C4-2B (cell line): ENCODE data around the gene KRT25.

Source experiments
- ZFX ChIP-seq: fragments of 450-650 bp; IDR thresholded peaks from 2 replicates; pipeline ENCODE4 v1.6.1; 2017
- TF ChIP-seq, protein P1 (sequence below): fragments of 450-650 bp; conservative IDR thresholded peaks from 2 replicates; pipeline ENCODE4 v1.5.1; 2017; ENCODE audit warnings: mild to moderate bottlenecking

- TF ChIP-seq, protein P1, sequence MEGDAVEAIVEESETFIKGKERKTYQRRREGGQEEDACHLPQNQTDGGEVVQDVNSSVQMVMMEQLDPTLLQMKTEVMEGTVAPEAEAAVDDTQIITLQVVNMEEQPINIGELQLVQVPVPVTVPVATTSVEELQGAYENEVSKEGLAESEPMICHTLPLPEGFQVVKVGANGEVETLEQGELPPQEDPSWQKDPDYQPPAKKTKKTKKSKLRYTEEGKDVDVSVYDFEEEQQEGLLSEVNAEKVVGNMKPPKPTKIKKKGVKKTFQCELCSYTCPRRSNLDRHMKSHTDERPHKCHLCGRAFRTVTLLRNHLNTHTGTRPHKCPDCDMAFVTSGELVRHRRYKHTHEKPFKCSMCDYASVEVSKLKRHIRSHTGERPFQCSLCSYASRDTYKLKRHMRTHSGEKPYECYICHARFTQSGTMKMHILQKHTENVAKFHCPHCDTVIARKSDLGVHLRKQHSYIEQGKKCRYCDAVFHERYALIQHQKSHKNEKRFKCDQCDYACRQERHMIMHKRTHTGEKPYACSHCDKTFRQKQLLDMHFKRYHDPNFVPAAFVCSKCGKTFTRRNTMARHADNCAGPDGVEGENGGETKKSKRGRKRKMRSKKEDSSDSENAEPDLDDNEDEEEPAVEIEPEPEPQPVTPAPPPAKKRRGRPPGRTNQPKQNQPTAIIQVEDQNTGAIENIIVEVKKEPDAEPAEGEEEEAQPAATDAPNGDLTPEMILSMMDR, result no peak
- no peak for TF ChIP-seq ZFX
These were observed 46.0 kb upstream of the KRT25 start for GRCh38 chr17:40801157-40801556.
